K562 (cell line): ENCODE data around the gene PURA. TPM values are rescaled to one million over a fixed set of nuclear protein-coding genes. Genes with fewer than 3 reads are reported as not detected.
A peak's percentile ranks its signal among the peaks of the same experiment; 100 is the strongest.

Experiments
- BCOR ChIP-seq: fragments of 450-650 bp; IDR thresholded peaks from 2 replicates; pipeline ENCODE4 v1.6.1; 2016
- COPS2 ChIP-seq: fragments of 450-650 bp; conservative IDR thresholded peaks from 2 replicates; pipeline ENCODE4 v1.6.1; 2016; ENCODE audit warnings: mild to moderate bottlenecking, moderate library complexity
- ELF2 ChIP-seq: fragments of 250-450 bp; sonication (Bioruptor Pico); IDR thresholded peaks from 2 replicates; pipeline ENCODE4 v1.5.0; 2021; ENCODE audit warnings: mild to moderate bottlenecking
- ESRRA ChIP-seq: fragments of 450-650 bp; IDR thresholded peaks from 2 replicates; pipeline ENCODE4 v1.6.1; 2014; ENCODE audit warnings: low read depth, mild to moderate bottlenecking, moderate library complexity, borderline replicate concordance
- HCFC1 ChIP-seq: IDR thresholded peaks from 2 replicates; pipeline ENCODE4 v1.6.1; 2012; ENCODE audit warnings: low read depth, low read length, improper control_type of control experiment
- HDAC2 ChIP-seq: fragments of 450-650 bp; IDR thresholded peaks from 2 replicates; pipeline ENCODE4 v1.6.1; 2016; ENCODE audit warnings: mild to moderate bottlenecking
- IRF2 ChIP-seq: sonication (generic); formaldehyde crosslinking; IDR thresholded peaks from 2 replicates; pipeline ENCODE4 v1.8.1; 2022; ENCODE audit warnings: mild to moderate bottlenecking, missing genetic modification reagents
- MEIS2 ChIP-seq: fragments of 450-650 bp; IDR thresholded peaks from 2 replicates; pipeline ENCODE4 v1.6.1; 2014; ENCODE audit warnings: mild to moderate bottlenecking; ENCODE audit not compliant: partially characterized antibody
- MTA1 ChIP-seq: fragments of 450-650 bp; IDR thresholded peaks from 2 replicates; pipeline ENCODE4 v1.6.1; 2017; ENCODE audit warnings: borderline replicate concordance
- MXD1 ChIP-seq: fragments of 250-450 bp; sonication (Bioruptor Pico); IDR thresholded peaks from 2 replicates; pipeline ENCODE4 v1.8.0; 2021; ENCODE audit warnings: borderline replicate concordance, mild to moderate bottlenecking, moderate library complexity; ENCODE audit not compliant: poor library complexity, severe bottlenecking
- NR3C1 ChIP-seq: sonication (generic); formaldehyde crosslinking; IDR thresholded peaks from 2 replicates; pipeline ENCODE4 v1.8.1; 2022; ENCODE audit warnings: missing genetic modification reagents
- PURB ChIP-seq: sonication (generic); formaldehyde crosslinking; IDR thresholded peaks from 2 replicates; pipeline ENCODE4 v1.9.0; 2021; ENCODE audit warnings: low read depth, mild to moderate bottlenecking, missing genetic modification reagents
- RCOR1 ChIP-seq, 2 experiments: IDR thresholded peaks; 2 replicates each; pipeline ENCODE4 v1.6.1; 2012; ENCODE audit warnings: low read depth in 2 of 2, low read length in 2 of 2, borderline replicate concordance in 1 of 2, improper control_type of control experiment in 1 of 2
- SETDB1 ChIP-seq: IDR thresholded peaks from one replicate; pipeline ENCODE4 v1.6.1; 2012; ENCODE audit warnings: low read length, control low read depth, inconsistent platforms
- SLC30A9 ChIP-seq: fragments of 250-450 bp; sonication (Bioruptor Pico); IDR thresholded peaks from 2 replicates; pipeline ENCODE4 v1.8.0; 2022; ENCODE audit warnings: mild to moderate bottlenecking, moderate library complexity
- SREBF2 ChIP-seq: sonication (generic); formaldehyde crosslinking; IDR thresholded peaks from 2 replicates; pipeline ENCODE4 v1.4.0; 2020; ENCODE audit warnings: mild to moderate bottlenecking, missing genetic modification reagents
- STAT5B ChIP-seq: fragments of 250-450 bp; sonication (Bioruptor Pico); IDR thresholded peaks from 2 replicates; pipeline ENCODE4 v1.8.0; 2021; ENCODE audit warnings: mild to moderate bottlenecking, inconsistent platforms
- XRCC3 ChIP-seq: fragments of 450-650 bp; IDR thresholded peaks from 2 replicates; pipeline ENCODE4 v1.6.1; 2017; ENCODE audit warnings: mild to moderate bottlenecking, moderate library complexity
- YY1 ChIP-seq, 3 experiments: IDR thresholded peaks; 2 replicates each; pipeline ENCODE4 v1.6.1; 2011; ENCODE audit warnings: low read length in 2 of 3, mild to moderate bottlenecking in 2 of 3, moderate library complexity in 2 of 3, borderline replicate concordance in 1 of 3, control low read depth in 1 of 3, low read depth in 1 of 3; ENCODE audit not compliant: insufficient read depth in 3 of 3, insufficient replicate concordance in 2 of 3, control insufficient read depth in 1 of 3, insufficient read length in 1 of 3; ENCODE audit errors: extremely low read depth in 1 of 3
- ZBTB8A ChIP-seq: fragments of 450-650 bp; IDR thresholded peaks from 2 replicates; pipeline ENCODE4 v1.6.1; 2018; ENCODE audit warnings: mild to moderate bottlenecking, moderate library complexity; ENCODE audit not compliant: partially characterized antibody
- ZFP91 ChIP-seq: sonication (generic); formaldehyde crosslinking; IDR thresholded peaks from 2 replicates; pipeline ENCODE4 v1.8.0; 2022; ENCODE audit warnings: mild to moderate bottlenecking, missing genetic modification reagents
- polyA plus RNA-seq, 8 experiments: library from polyadenylated mRNA; depleted of rRNA in 4 of 8; stranded (reverse) in 5 of 8; unstranded in 3 of 8; fragments of >200 nt; fragmentation: Nextera tagmentation in 2 of 8; fragmentation: Illumina TruSeq in 1 of 8; extraction: Ambion mirVana in 2 of 8; extraction: Trizol in 1 of 8; gene quantifications; 2 replicates each; pipeline versions ENCODE4 v1.2.1 to v1.2.3, GENCODE V29; 2011 to 2014; ENCODE audit warnings: inconsistent platforms in 1 of 8, missing spikeins in 1 of 8
- total RNA-seq, 7 experiments: library from RNA; depleted of rRNA in 6 of 7; stranded (reverse); fragments of >200 nt in 6 of 7; fragmentation: Illumina TruSeq in 2 of 7; extraction: Trizol in 2 of 7; gene quantifications; 2 replicates each; pipeline versions ENCODE4 v1.2.1 to v1.2.3, GENCODE V29; 2011 to 2021; ENCODE audit warnings: low replicate concordance in 1 of 7
- TF ChIP-seq, protein P1 (sequence below), 3 experiments: fragments of 200-800 bp in 1 of 3; sonication (Bioruptor generic) in 1 of 3; sonication (generic) in 1 of 3; formaldehyde crosslinking in 1 of 3; IDR thresholded peaks; 2 replicates each; pipeline versions ENCODE4 v1.6.1 to v1.8.0; 2016 to 2022; ENCODE audit warnings: mild to moderate bottlenecking in 2 of 3, missing compliant biosample characterization in 2 of 3, missing genetic modification characterization in 2 of 3, missing genetic modification reagents in 1 of 3
- TF ChIP-seq, protein P2 (sequence below): sonication (generic); formaldehyde crosslinking; IDR thresholded peaks from 2 replicates; pipeline ENCODE4 v1.8.1; 2023; ENCODE audit warnings: mild to moderate bottlenecking, missing genetic modification reagents

Gene PURA
- total and polyA plus RNA-seq, 9 of the 15 experiments (the other 6 are each of a cell fraction or from before 2014, with no cell fraction given), result 3.2 to 11.1 (median 5.4) TPM

- no peak for TF ChIP-seq ZFP91 (CRISPR knock-in tag)
- TF ChIP-seq PURB, result no peak
- no peak for TF ChIP-seq BCOR
- TF ChIP-seq, protein P1, sequence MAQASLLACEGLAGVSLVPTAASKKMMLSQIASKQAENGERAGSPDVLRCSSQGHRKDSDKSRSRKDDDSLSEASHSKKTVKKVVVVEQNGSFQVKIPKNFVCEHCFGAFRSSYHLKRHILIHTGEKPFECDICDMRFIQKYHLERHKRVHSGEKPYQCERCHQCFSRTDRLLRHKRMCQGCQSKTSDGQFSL (CRISPR knock-in tag; IDR thresholded peaks at IDR 0.05), result no peak
- TF ChIP-seq, protein P1 (tag; IDR thresholded peaks at IDR 0.05), result peak in 1 of 2 experiments; percentile 54; a peak in 1 of 4 replicates
- no peak for TF ChIP-seq ZBTB8A
- no peak for TF ChIP-seq XRCC3
- TF ChIP-seq SLC30A9 (CRISPR knock-in tag), result no peak
- TF ChIP-seq NR3C1 (CRISPR knock-in tag), result no peak
- TF ChIP-seq HCFC1, result peak; percentile 19; the same call in 1 of the 2 replicates
- TF ChIP-seq, protein P2, sequence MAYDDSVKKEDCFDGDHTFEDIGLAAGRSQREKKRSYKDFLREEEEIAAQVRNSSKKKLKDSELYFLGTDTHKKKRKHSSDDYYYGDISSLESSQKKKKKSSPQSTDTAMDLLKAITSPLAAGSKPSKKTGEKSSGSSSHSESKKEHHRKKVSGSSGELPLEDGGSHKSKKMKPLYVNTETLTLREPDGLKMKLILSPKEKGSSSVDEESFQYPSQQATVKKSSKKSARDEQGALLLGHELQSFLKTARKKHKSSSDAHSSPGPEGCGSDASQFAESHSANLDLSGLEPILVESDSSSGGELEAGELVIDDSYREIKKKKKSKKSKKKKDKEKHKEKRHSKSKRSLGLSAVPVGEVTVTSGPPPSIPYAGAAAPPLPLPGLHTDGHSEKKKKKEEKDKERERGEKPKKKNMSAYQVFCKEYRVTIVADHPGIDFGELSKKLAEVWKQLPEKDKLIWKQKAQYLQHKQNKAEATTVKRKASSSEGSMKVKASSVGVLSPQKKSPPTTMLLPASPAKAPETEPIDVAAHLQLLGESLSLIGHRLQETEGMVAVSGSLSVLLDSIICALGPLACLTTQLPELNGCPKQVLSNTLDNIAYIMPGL (CRISPR knock-in tag), result no peak
- TF ChIP-seq STAT5B (CRISPR knock-in tag), result no peak
- no peak for TF ChIP-seq SREBF2
- no peak for TF ChIP-seq COPS2
- peak; percentile 32 to 89 (median 85) for TF ChIP-seq YY1 (IDR thresholded peaks at IDR 0.05; ENCODE audit: borderline replicate concordance in 1 of 3, control insufficient read depth in 1 of 3, extremely low read depth in 1 of 3, insufficient read depth in 3 of 3, insufficient read length in 1 of 3, insufficient replicate concordance in 2 of 3, low read depth in 1 of 3, low read length in 2 of 3)
- TF ChIP-seq MXD1 (CRISPR knock-in tag), result no peak
- TF ChIP-seq SETDB1, result no peak
- TF ChIP-seq MTA1, result no peak
- TF ChIP-seq HDAC2, result no peak
- no peak for TF ChIP-seq ESRRA
- no peak for TF ChIP-seq IRF2 (CRISPR knock-in tag)
- TF ChIP-seq MEIS2, result no peak
- no peak for TF ChIP-seq ELF2 (CRISPR knock-in tag)
- TF ChIP-seq RCOR1 (IDR thresholded peaks at IDR 0.05; ENCODE audit: borderline replicate concordance in 1 of 2, low read depth in 2 of 2, low read length in 2 of 2), result peak in 1 of 2 experiments; percentile 37; a peak in 1 of 4 replicates
Observed at GRCh38 chr5:140113699-140114263, at the start of gene PURA (continued).
